ENCODE data around the gene EDA.

- TF ChIP-seq, protein P1, sequence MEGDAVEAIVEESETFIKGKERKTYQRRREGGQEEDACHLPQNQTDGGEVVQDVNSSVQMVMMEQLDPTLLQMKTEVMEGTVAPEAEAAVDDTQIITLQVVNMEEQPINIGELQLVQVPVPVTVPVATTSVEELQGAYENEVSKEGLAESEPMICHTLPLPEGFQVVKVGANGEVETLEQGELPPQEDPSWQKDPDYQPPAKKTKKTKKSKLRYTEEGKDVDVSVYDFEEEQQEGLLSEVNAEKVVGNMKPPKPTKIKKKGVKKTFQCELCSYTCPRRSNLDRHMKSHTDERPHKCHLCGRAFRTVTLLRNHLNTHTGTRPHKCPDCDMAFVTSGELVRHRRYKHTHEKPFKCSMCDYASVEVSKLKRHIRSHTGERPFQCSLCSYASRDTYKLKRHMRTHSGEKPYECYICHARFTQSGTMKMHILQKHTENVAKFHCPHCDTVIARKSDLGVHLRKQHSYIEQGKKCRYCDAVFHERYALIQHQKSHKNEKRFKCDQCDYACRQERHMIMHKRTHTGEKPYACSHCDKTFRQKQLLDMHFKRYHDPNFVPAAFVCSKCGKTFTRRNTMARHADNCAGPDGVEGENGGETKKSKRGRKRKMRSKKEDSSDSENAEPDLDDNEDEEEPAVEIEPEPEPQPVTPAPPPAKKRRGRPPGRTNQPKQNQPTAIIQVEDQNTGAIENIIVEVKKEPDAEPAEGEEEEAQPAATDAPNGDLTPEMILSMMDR (IDR thresholded peaks at IDR 0.05), result no peak
- TF ChIP-seq POLR2A (IDR thresholded peaks at IDR 0.05), result no peak
These were observed 472.1 kb downstream of the EDA start for GRCh38 chrX:70087857-70088630.

All from uterus (tissue), 2 donors.